ENCODE results near the gene EML2. TPM values are rescaled to one million over a fixed set of nuclear protein-coding genes. Genes with fewer than 3 reads are reported as not detected.
"Not testable (repeated sequence)": the region's sequence is repeated elsewhere in the genome, so short reads cannot be mapped to it uniquely, and the experiment has no call there.

EML2 gene
- polyA plus RNA-seq (ENCODE audit: insufficient read length), result 8.9 TPM

- no peak for DNase-seq (ENCODE audit: low read depth)
These were observed at the start of gene EML2 for GRCh38 chr19:45638930-45639729. Gene EML2, minus strand, starts transcription at chr19:45639397. Its CDS starts 21 bp downstream, at chr19:45639376.

- DNase-seq (ENCODE audit: low read depth), result no peak
These were observed 48.4 kb upstream of the EML2 start for GRCh38 chr19:45687599-45687998.

- DNase-seq (ENCODE audit: low read depth), result not testable (repeated sequence)
These were observed 45.8 kb upstream of the EML2 start for GRCh38 chr19:45685045-45685444.

- DNase-seq (ENCODE audit: low read depth), result no peak
These were observed 43.7 kb upstream of the EML2 start for GRCh38 chr19:45682908-45683307.

GRCh38 chr19:45682117-45682516 lies 42.9 kb upstream of the EML2 start:
- no peak for DNase-seq (ENCODE audit: low read depth)

GRCh38 chr19:45681391-45682015 lies 42.3 kb upstream of the EML2 start:
- no peak for DNase-seq (ENCODE audit: low read depth)

- no peak for DNase-seq (ENCODE audit: low read depth)
These were observed 38.4 kb upstream of the EML2 start for GRCh38 chr19:45677351-45678230.

- no peak for DNase-seq (ENCODE audit: low read depth)
These were observed 37.7 kb upstream of the EML2 start for GRCh38 chr19:45676851-45677263.

GRCh38 chr19:45674946-45675345 lies 35.7 kb upstream of the EML2 start:
- DNase-seq (ENCODE audit: low read depth), result no peak

GRCh38 chr19:45670670-45671453 lies 31.7 kb upstream of the EML2 start:
- no peak for DNase-seq (ENCODE audit: low read depth)

- DNase-seq (ENCODE audit: low read depth), result no peak
These were observed 29.2 kb upstream of the EML2 start for GRCh38 chr19:45668342-45668871.

- no peak for DNase-seq (ENCODE audit: low read depth)
These were observed 28.6 kb upstream of the EML2 start, which contains the start of gene GIPR for GRCh38 chr19:45667620-45668341. Gene GIPR, plus strand, starts transcription at chr19:45668221. Its CDS starts 1,300 bp downstream, at chr19:45669521.

GRCh38 chr19:45664575-45664974 lies 25.4 kb upstream of the EML2 start:
- no peak for DNase-seq (ENCODE audit: low read depth)

GRCh38 chr19:45663800-45664199 lies 24.6 kb upstream of the EML2 start:
- no peak for DNase-seq (ENCODE audit: low read depth)

GRCh38 chr19:45660636-45661035 lies 21.4 kb upstream of the EML2 start:
- DNase-seq (ENCODE audit: low read depth), result no peak

- DNase-seq (ENCODE audit: low read depth), result no peak
These were observed 20.0 kb upstream of the EML2 start for GRCh38 chr19:45659096-45659729.

- no peak for DNase-seq (ENCODE audit: low read depth)
These were observed 18.4 kb upstream of the EML2 start for GRCh38 chr19:45657520-45658167.

- no peak for DNase-seq (ENCODE audit: low read depth)
These were observed 15.9 kb upstream of the EML2 start for GRCh38 chr19:45655073-45655472.

- DNase-seq (ENCODE audit: low read depth), result no peak
These were observed 14.4 kb upstream of the EML2 start for GRCh38 chr19:45653634-45654033.
